ENCODE results near the gene SPTBN4.
"Not testable (repeated sequence)": the region's sequence is repeated elsewhere in the genome, so short reads cannot be mapped to it uniquely, and the experiment has no call there.

Gene SPTBN4

GRCh38 chr19:40591724-40592123 lies 124.9 kb downstream of the SPTBN4 start:
- not testable (repeated sequence) for H3K4me3 ChIP-seq (ENCODE audit: low read length); H2AFZ ChIP-seq (ENCODE audit: low read depth, low read length); H3K27me3 ChIP-seq (ENCODE audit: insufficient read depth, low read length); H3K9me3 ChIP-seq (ENCODE audit: low read length)
- Histone ChIP-seq H3K4me1 (ENCODE audit: insufficient read depth, low read length) (peaks cover 20% of the 10 kb centered on the region), H3K36me3 (ENCODE audit: insufficient read depth, low read length) (peaks cover 11% of the 10 kb centered on the region)

DNA sequence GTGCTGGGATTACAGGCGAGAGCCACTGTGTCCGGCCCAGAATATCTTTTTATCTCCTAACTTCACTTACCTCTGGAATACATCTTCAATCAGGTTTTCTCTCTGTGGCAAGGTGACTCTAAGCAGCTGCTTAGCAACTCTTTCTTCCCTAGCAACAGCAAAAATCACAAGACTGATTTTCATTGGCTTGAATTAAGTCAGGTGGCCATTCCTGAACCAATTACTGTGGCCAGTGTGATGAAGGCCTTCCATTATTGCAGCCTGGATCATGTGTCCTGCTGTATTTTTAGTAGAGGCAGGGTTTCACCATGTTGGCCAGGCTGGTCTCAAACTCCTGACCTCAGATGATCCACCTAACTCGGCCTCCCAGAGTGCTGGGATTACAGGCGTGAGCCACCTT lies 125.4 kb downstream of the SPTBN4 start:
- Histone ChIP-seq H3K9me3 (ENCODE audit: low read length) (no peaks in the 10 kb centered on the region), H3K36me3 (ENCODE audit: insufficient read depth, low read length) (peaks cover 8% of the 10 kb centered on the region), H3K4me3 (ENCODE audit: low read length) (no peak overlapping the region), H3K27me3 (ENCODE audit: insufficient read depth, low read length) (no peaks in the 10 kb centered on the region), H3K4me1 (ENCODE audit: insufficient read depth, low read length) (peaks cover 22% of the 10 kb centered on the region), H2AFZ (ENCODE audit: low read depth, low read length) (no peak overlapping the region)

DNA sequence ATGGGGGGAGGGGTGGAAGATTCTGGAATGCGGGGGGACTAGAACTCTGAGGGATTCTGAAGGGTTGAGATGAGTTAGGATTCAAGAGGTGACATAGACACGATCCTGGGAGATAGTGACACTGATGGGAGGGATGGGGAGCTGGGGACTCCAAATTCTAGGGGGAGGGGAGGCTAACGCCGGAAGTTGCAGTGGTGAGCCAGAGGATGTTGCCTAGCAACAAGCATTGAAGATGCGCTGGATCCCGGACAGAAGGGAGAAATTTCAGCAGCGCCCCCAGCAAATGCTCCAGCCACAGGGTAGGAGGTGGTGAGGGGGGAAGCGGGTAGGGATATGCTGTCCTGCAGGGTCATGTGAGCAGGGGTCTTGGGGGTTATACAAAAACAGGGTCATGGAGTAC lies 127.5 kb downstream of the SPTBN4 start:
- Histone ChIP-seq H3K4me1 (ENCODE audit: insufficient read depth, low read length) (peaks cover 32% of the 10 kb centered on the region), H3K4me3 (ENCODE audit: low read length) (peak overlapping the region; percentile 26), H3K36me3 (ENCODE audit: insufficient read depth, low read length) (no peaks in the 10 kb centered on the region), H3K27me3 (ENCODE audit: insufficient read depth, low read length) (no peaks in the 10 kb centered on the region), H2AFZ (ENCODE audit: low read depth, low read length) (peak overlapping the region; percentile 0), H3K9me3 (ENCODE audit: low read length) (no peaks in the 10 kb centered on the region)

DNA sequence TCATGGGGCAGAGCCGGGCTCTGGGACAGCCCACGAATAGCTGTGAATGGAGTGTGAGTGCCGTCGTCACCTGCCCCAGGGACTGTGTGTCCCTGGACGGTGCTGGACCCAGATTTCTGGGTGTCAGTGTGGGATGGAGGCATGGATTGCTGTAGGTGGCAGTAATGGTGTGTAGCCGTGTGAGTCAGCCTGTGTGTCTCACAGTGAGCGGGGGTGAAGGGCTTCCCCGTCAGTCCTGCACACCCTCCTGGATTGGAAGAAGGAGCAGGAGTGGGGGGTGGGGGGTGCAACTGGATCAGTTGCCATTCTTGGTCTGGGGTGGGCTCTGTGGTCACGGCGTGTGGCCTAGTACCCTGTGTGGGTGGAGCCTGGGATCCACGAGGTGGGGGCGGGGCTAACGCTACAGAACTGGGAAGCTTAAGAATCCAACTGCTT lies 127.9 kb downstream of the SPTBN4 start:
- H3K4me1 ChIP-seq (ENCODE audit: insufficient read depth, low read length): peaks cover 36% of the 10 kb centered on the region
- H3K9me3 ChIP-seq (ENCODE audit: low read length): no peaks in the 10 kb centered on the region
- H3K36me3 ChIP-seq (ENCODE audit: insufficient read depth, low read length): no peaks in the 10 kb centered on the region
- peak overlapping the region; percentile 26 for H3K4me3 ChIP-seq (ENCODE audit: low read length)
- H3K27me3 ChIP-seq (ENCODE audit: insufficient read depth, low read length): no peaks in the 10 kb centered on the region
- peak overlapping the region; percentile 0 for H2AFZ ChIP-seq (ENCODE audit: low read depth, low read length)

GRCh38 chr19:40596608-40597328 lies 130.0 kb downstream of the SPTBN4 start:
- Histone ChIP-seq H2AFZ (ENCODE audit: low read depth, low read length) (peak overlapping the region; percentile 65), H3K27me3 (ENCODE audit: insufficient read depth, low read length) (no peaks in the 10 kb centered on the region), H3K9me3 (ENCODE audit: low read length) (no peaks in the 10 kb centered on the region), H3K4me3 (ENCODE audit: low read length) (peak overlapping the region; percentile 50), H3K36me3 (ENCODE audit: insufficient read depth, low read length) (peaks cover 8% of the 10 kb centered on the region), H3K4me1 (ENCODE audit: insufficient read depth, low read length) (peaks cover 38% of the 10 kb centered on the region)

DNA sequence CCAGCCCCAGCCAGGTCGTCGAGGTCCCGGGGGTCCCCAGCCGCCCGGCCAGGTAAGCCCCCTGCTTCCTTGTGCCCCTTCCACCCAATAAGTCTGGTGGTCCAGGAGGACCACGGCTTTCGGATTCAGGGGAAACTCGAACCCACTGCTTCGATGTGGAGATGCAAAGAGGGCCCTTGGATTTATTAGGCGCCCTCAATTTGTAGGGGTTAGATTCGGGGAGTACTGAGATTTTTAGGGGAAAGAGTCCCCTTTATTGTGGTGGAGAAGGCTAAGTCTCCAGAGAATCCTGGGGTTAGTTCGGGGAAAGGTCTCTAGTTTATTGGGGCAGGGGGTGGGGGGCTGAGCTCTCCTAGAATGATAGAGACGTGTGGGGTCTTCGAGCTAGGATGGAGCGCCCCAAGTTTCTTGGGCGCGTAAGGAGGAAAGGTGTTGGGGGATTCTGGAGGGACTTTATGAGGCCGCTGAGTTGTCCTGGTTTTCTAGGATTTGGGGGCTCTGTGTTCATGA lies 130.6 kb downstream of the SPTBN4 start:
- Histone ChIP-seq H3K36me3 (ENCODE audit: insufficient read depth, low read length) (peaks cover 9% of the 10 kb centered on the region), H3K27me3 (ENCODE audit: insufficient read depth, low read length) (no peaks in the 10 kb centered on the region), H3K4me3 (ENCODE audit: low read length) (peak overlapping the region; percentile 50), H3K4me1 (ENCODE audit: insufficient read depth, low read length) (peaks cover 35% of the 10 kb centered on the region), H2AFZ (ENCODE audit: low read depth, low read length) (peak overlapping the region; percentile 65), H3K9me3 (ENCODE audit: low read length) (no peaks in the 10 kb centered on the region)

DNA sequence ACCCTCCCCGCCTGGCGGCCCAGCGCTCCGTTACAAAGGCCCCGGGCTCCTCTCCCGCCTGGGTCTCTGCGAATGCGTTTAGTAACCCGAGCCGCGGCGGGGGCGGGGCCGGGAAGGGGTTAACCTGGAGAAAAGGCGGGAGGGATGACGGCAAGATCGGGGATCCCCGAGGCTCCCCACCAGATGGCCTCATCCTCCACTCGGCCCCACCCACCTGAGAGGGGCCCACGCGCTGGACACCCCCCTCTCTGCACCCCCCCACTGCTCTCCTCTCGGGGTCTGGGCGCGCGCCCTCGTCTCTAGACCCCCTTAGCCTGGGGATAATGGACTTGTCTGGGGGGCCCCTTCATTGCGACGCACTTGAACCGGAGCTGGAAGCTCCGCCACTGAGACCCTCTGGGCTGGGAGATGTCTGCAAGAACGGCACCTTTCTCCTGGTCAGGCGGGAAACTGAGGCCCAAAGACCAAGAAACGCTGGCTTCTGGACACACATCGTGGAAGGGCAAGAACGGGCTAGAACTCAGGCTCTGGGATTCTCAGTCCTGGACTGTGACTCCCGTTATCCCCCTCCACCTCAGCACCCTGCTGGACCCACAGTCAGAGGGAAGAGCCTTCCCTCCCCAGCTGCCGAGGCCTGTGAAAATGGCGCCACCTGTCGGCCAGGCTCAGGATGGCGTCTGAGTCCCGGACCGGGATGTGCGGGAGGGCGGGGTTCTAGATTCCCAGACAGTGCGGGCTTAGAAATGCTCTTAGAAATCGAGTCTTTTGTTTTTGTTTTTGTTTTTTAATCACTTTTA lies 131.5 kb downstream of the SPTBN4 start:
- H3K9me3 ChIP-seq (ENCODE audit: low read length): no peaks in the 10 kb centered on the region
- H3K36me3 ChIP-seq (ENCODE audit: insufficient read depth, low read length): peaks cover 9% of the 10 kb centered on the region
- H3K4me1 ChIP-seq (ENCODE audit: insufficient read depth, low read length): peaks cover 34% of the 10 kb centered on the region
- peak overlapping the region; percentile 50 for H3K4me3 ChIP-seq (ENCODE audit: low read length)
- H2AFZ ChIP-seq (ENCODE audit: low read depth, low read length): no peak overlapping the region
- no peaks in the 10 kb centered on the region for H3K27me3 ChIP-seq (ENCODE audit: insufficient read depth, low read length)

- peaks cover 33% of the 10 kb centered on the region for H3K4me1 ChIP-seq (ENCODE audit: insufficient read depth, low read length)
- no peak overlapping the region for H2AFZ ChIP-seq (ENCODE audit: low read depth, low read length)
- H3K4me3 ChIP-seq (ENCODE audit: low read length): peak overlapping the region; percentile 2
- no peaks in the 10 kb centered on the region for H3K9me3 ChIP-seq (ENCODE audit: low read length)
- no peaks in the 10 kb centered on the region for H3K27me3 ChIP-seq (ENCODE audit: insufficient read depth, low read length)
- H3K36me3 ChIP-seq (ENCODE audit: insufficient read depth, low read length): peaks cover 9% of the 10 kb centered on the region
These were observed 132.1 kb downstream of the SPTBN4 start for GRCh38 chr19:40598918-40599307.

DNA sequence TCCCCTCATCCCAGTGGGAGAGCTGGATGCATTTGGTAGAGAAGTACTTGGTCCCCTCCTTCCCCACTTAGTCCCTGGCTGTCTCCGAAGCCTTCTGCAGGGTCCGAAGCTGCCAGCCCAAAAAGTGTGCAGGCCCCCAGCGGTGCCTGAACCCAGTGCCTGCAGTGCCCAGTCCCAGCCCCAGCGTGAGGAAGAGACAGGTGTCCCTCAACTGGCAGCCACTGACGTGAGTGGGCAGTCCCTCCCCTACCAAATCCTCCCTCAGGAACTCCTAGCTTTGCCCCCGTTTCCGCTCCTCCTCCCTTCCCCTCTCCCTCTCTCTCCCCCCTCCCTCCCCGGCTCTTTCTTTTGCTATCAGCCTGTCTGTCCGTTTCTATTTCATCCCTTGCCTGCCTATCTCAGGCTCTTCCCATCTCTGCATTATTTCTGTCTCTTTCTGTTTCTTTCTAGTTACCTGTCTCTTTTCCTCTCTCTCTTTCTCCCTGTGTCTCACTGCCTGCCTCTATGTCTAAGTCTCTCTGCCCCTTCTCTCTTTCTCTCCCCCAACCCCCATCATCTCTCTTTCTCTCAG lies 132.6 kb downstream of the SPTBN4 start:
- H3K4me1 ChIP-seq (ENCODE audit: insufficient read depth, low read length): peaks cover 28% of the 10 kb centered on the region
- no peaks in the 10 kb centered on the region for H3K27me3 ChIP-seq (ENCODE audit: insufficient read depth, low read length)
- no peak overlapping the region for H3K4me3 ChIP-seq (ENCODE audit: low read length)
- peaks cover 9% of the 10 kb centered on the region for H3K36me3 ChIP-seq (ENCODE audit: insufficient read depth, low read length)
- no peak overlapping the region for H2AFZ ChIP-seq (ENCODE audit: low read depth, low read length)
- no peaks in the 10 kb centered on the region for H3K9me3 ChIP-seq (ENCODE audit: low read length)

- Histone ChIP-seq H3K36me3 (ENCODE audit: insufficient read depth, low read length) (peaks cover 11% of the 10 kb centered on the region), H3K27me3 (ENCODE audit: insufficient read depth, low read length) (no peaks in the 10 kb centered on the region), H3K4me1 (ENCODE audit: insufficient read depth, low read length) (peaks cover 22% of the 10 kb centered on the region), H3K4me3 (ENCODE audit: low read length) (no peak overlapping the region), H2AFZ (ENCODE audit: low read depth, low read length) (no peak overlapping the region), H3K9me3 (ENCODE audit: low read length) (no peaks in the 10 kb centered on the region)
These were observed 133.2 kb downstream of the SPTBN4 start for GRCh38 chr19:40599902-40600569.

DNA sequence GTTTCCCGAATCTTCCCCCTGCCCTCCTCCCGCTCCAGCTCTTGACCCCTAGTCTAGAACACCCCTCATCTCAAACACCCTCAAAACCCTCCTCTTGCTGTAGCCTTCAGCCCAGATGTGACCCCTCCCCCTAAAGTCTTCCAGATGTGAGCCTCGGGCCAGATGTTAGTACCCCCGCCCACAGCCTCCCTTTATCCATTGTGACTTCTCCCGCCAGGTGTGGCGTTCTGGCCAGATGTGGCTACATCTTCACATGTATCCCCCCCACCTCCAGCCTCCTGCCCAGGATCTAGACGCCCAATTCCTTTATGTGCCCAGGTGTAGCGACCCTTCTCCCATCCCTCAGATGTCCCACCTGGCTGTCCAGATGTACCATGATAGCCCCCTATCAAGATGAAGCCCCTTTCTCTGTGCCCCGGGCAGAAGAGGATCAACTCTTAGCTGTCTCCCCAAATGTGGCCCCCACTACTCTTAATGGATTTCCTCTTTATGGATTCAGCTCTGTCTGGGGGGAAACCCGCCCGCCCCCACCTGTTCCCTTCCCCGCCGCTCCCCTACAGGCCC lies 133.9 kb downstream of the SPTBN4 start:
- Histone ChIP-seq H3K9me3 (ENCODE audit: low read length) (no peaks in the 10 kb centered on the region), H3K36me3 (ENCODE audit: insufficient read depth, low read length) (peaks cover 16% of the 10 kb centered on the region), H2AFZ (ENCODE audit: low read depth, low read length) (no peak overlapping the region), H3K27me3 (ENCODE audit: insufficient read depth, low read length) (no peaks in the 10 kb centered on the region), H3K4me1 (ENCODE audit: insufficient read depth, low read length) (peaks cover 20% of the 10 kb centered on the region), H3K4me3 (ENCODE audit: low read length) (no peak overlapping the region)

- no peaks in the 10 kb centered on the region for H3K9me3 ChIP-seq (ENCODE audit: low read length)
- H3K36me3 ChIP-seq (ENCODE audit: insufficient read depth, low read length): peaks cover 19% of the 10 kb centered on the region
- H3K27me3 ChIP-seq (ENCODE audit: insufficient read depth, low read length): no peaks in the 10 kb centered on the region
- H2AFZ ChIP-seq (ENCODE audit: low read depth, low read length): no peak within 1 kb of the TSS
- peaks cover 20% of the 10 kb centered on the region for H3K4me1 ChIP-seq (ENCODE audit: insufficient read depth, low read length)
- no peak within 1 kb of the TSS for H3K4me3 ChIP-seq (ENCODE audit: low read length)
These were observed 134.6 kb downstream of the SPTBN4 start, which contains the start of gene LTBP4 for GRCh38 chr19:40601134-40601974. Gene LTBP4 (plus strand): TSS chr19:40601369. CDS start chr19:40601388, 19 bp downstream.

All from neuron (in vitro differentiated cells).